ENCODE measurements around the gene GSG1L.

The GSG1L gene

GRCh38 chr16:27806388-27806787 lies 257.1 kb downstream of the GSG1L start:
- DNase-seq: no peak

- DNase-seq: no peak
Measured at GRCh38 chr16:27805828-27806351, 257.6 kb downstream of the GSG1L start.

DNA sequence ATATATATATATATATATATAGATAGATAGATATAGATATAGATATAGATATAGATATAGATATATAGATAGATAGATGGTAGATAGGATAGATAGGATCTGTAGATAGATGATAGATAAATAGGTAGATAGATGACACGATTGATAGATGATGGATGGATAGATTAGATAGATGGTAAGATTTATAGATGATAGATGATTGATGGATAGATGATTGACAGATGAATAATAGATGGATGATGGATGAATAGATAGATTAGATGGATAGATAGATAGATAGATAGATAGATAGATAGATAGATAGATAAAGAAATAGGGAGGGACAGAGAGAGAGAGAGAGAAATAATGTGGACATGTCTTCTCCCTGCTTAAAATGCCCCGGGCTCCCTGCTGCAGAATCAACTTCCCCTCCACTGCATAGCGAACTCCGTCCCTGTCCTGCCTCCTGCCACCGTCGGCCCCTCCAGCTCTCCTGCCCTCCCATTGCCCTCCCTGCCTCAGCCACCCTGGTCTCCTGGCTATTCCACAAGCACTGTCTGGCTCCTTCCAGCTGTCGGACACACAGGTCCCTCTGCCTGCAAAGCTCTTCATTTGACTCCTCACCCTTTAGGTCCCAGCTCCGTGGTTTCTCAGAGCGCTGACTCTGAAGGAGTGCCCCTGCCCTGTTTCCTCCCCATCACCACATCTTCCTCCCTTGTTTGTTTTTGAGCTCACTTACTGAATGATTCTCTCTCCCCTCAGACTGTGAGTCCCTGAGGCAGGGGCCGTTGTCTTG lies 259.6 kb downstream of the GSG1L start:
- DNase-seq: no peak

DNA sequence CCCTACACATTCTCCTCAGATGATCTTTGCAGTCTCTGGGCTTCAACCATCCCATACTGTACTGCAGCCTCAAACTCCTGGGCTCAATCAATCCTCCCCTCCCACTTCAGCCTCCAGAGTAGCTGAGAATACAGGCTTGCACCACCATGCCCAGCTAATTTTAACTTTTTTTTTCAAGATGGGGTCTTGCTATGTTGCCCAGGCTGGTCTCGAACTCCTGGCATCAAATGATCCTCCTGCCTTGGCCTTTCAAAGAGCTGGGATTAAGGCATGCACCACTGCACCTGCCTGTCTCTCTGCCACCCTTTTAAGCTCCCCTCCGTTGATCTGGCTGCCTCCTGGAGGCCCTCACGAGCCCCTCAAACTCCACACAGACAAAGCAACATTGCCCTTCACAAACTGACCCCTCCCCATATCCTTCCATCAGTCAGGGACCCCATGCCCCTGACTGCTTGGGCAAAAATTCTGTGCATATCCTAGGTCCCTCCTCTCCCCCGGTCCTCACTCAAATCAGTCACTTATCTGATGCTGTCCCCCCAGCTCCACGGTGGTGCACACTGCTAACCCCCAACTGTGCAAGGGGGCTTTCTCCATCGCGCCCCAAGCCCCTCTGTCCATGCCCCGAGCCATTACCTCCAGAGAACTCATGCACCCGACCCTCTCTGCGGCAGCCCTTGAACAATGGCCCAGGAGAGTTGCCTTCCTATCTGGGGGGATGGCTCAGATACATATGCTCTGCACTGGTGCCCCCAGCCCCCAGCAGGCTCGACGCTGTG lies 260.7 kb downstream of the GSG1L start:
- DNase-seq: no peak

GRCh38 chr16:27801289-27801945 lies 262.1 kb downstream of the GSG1L start:
- no peak for DNase-seq

DNA sequence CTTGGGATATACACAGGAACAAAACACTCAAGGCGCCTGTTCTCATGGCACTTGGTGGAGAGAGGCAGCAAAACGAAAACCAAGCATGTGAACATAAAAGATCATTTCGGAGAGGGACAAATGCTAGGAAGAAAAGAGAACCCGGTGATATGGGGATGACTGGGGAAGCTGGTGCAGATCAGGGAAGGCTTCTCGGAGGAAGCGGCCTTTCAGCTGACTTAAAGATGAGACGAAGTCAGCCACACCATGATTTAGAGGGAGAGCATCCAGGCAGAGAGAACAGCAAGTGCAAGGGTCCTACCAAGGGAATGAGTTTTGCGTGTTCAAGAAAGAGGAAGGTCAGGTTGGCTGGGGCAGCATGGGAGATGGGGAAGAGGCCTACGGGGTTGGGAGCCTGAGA lies 262.7 kb downstream of the GSG1L start:
- no peak for DNase-seq

DNA sequence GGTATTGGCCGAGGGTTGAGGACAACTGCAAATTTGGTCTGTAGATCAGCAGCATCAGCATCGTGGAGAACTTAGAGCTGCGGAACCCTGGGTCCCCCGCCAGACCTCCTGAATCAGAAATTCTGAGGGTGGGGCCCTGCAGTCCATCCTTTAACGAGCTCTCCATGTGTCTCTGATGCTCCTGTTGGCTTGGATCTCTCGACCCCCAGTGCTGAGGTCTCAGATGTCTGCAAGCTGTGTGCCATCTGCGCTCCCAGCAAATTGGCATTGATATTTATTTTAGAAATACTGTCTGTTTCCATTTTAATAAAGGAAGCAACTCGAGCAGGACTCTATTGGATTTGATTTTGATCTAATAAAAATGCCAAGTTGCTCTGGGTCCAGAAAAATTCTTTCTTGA lies 263.6 kb downstream of the GSG1L start:
- no peak for DNase-seq

- no peak for DNase-seq
Measured at GRCh38 chr16:27798241-27798640, 265.3 kb downstream of the GSG1L start.

GRCh38 chr16:27795992-27796614 lies 267.4 kb downstream of the GSG1L start:
- peak in 1 of 2 experiments; percentile 3 for DNase-seq

- DNase-seq: no peak
Measured at GRCh38 chr16:27793249-27793622, 270.3 kb downstream of the GSG1L start.

- DNase-seq: no peak
Measured at GRCh38 chr16:27792486-27793248, 270.8 kb downstream of the GSG1L start.

GRCh38 chr16:27791404-27791719 lies 272.2 kb downstream of the GSG1L start:
- no peak for DNase-seq

DNA sequence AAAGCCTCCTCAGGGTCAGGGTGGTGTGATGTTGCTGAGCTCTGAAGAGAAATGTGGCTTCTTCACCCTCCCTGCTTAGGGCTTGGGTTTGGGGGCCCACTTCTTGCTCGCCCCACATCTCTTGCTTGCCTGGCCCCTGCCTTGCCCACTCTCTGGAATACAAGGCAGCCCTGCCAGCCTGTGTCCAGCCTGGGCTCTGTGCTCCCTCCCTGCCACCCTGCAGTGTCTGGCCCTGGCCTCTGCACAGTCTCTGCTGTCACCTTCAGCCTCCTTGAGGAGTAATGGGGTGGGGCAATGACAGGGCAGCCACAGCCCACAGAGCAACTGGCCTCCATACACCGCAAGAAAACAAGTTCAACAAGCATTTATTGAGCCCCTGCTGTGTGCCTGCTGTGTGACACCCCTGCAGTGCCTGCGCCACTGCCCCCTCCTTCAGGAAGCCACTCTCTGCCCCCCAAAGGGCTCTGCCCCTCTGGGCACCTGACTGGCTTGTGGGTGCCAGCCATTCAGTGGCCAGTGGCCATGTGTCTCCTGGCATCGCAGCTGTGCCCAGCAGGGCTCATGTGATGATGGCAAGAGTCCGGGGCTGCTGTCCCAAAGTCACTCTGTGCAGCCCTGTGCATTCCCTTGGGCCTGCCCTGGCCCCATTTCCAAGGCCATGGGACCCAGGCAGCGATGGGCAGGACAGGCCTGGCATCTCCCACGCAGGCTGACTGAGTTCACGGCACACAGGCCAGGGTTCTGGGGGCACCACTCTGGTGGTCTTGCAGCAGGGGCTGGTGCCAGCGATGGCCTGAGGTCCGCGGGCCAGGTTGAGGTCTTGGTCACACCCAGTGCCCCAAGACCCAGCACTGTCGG lies 272.7 kb downstream of the GSG1L start:
- DNase-seq: no peak

DNA sequence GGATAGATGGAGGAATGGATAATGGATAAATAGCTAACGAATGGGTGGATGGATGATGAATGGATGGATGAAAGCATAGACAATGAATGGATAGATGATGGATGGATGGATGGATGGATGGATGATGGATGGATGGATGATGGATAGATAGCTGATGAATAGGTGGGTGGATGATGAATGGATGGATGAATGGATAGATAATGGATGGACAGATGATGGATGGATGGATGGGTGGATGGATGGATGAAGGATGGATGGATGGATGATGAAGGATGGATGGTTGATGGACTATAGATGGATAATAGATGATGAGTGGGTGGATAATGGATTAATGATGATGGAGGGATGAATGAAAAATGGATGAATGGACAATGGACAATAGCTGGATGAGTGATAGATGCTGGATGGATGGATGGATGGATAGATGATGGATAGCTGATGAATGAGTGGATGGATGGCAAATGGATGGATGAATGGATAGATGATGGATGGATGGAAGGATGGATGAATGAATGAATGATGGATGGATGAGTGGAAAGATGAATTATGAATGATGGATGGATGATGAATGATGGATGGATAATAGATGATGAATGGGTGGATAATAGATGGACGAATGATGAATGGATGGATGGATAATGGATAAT lies 273.8 kb downstream of the GSG1L start:
- no peak for DNase-seq

- no peak for DNase-seq
Measured at GRCh38 chr16:27789150-27789549, 274.4 kb downstream of the GSG1L start.

DNA sequence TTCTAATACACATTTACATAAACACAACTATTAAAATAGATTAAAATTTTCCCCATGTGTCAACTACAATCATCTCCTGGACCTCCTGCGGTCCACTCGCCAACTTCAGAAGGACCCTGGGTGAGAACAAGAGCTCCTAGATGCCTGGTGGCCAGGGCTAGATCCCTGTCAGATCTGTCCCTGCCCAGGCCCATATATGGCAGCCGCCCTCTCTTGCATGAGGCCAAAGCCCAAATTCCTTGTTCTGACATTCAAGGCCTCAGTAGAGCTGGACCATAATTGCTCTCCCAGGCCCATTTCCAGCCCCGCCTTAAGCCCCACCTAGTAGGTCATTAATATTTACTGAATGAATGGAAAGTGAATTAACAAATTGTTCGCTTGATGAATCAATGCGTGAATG lies 275.8 kb downstream of the GSG1L start:
- no peak for DNase-seq

GRCh38 chr16:27786923-27787625 lies 276.4 kb downstream of the GSG1L start:
- no peak for DNase-seq

DNA sequence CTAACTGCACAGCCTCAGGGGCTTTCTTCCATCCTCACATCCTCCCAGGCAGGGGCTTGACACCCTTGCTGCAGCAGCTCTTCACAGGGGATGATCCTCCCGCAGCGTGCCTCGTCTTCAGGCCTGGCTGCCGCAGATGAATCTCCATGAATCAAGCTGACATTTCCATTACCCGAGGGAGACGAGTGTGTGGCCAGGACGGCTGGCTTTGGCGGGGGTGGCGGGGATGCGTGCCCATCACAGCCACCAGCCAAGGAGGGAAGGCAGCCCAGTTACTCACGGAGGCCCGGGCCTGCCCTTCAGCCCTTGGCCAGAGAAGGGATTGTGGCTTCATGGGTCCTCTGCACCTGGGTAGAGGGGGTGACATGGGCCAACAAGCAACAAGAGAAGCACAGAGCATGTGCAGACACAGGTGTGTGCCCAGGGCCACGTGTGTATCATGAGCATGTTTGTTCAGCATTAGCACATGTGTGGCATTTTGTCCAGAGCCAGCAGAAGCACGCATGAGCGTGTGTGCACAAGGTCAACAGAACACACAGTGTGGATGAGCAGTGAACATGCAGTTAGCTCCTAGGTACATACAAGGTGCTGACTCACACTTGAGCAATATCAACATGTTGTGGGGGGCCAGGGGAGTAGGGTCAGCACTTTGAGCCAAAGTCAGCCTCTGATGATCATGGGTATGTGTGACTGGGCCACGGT lies 277.1 kb downstream of the GSG1L start:
- DNase-seq: no peak

DNA sequence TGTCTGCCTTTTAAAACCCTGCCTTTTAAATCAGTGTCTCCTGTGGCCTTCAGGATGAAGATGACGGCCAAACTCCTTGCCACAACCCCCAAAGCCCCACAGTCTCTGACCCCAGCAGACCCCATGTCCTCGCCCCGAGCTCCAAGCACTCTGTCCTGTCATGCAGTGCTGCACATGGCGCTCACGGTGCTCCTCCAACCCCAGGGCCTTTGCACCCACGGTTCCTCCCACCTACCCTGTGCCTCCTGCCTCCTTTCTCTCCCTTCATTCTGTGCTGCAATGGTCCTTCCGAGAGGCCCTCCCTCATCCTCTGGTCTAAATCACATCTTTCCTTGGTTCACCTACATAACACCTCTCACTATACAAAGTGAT lies 278.2 kb downstream of the GSG1L start:
- DNase-seq: no peak
